ENCODE data around the gene PTPRU. TPM values are rescaled to one million over a fixed set of nuclear protein-coding genes. Genes with fewer than 3 reads are reported as not detected.

The PTPRU gene
- total and polyA plus RNA-seq, 2 of the 8 experiments (the other 6 are each of a cell fraction or from before 2014, with no cell fraction given), result 33.8 to 41.8 TPM

- Histone ChIP-seq H3K23ac (ENCODE audit: insufficient read length) (no peak overlapping the region), H3K23me2 (ENCODE audit: low read depth, low read length) (peaks cover 2% of the 10 kb centered on the region; the same call in 1 of the 2 replicates), H2BK5ac (ENCODE audit: low read depth, low read length) (no peak overlapping the region), H2AFZ (ENCODE audit: low read length) (no peak overlapping the region), H2AK5ac (ENCODE audit: low read depth, low read length) (no peak overlapping the region), H3K27ac (ENCODE audit: low read depth, low read length) (no peak overlapping the region), H4K91ac (replicated peaks; ENCODE audit: insufficient read length, low read length) (no peak overlapping the region), H3K4me2 (ENCODE audit: insufficient read depth in 1 of 2, low read depth in 2 of 2, low read length in 2 of 2) (no peak overlapping the region), H3K4ac (replicated peaks; ENCODE audit: insufficient read length, low read depth, low read length) (no peak overlapping the region), H3K14ac (ENCODE audit: insufficient read length) (no peak overlapping the region), H2BK20ac (ENCODE audit: low read length) (no peak overlapping the region), H4K20me1 (replicated peaks in 1 of 2; ENCODE audit: control insufficient read depth in 1 of 2, insufficient read depth in 2 of 2, low read length in 2 of 2) (peaks cover 0 to under 1% of the 10 kb centered on the region in 2 experiments), H2BK15ac (ENCODE audit: low read length) (no peak overlapping the region), H4K8ac (ENCODE audit: extremely low read depth, insufficient read depth, low read length) (no peak overlapping the region), H3K56ac (replicated peaks; ENCODE audit: insufficient read length, low read depth, low read length) (no peak overlapping the region), H3K18ac (ENCODE audit: extremely low read depth, low read length) (no peak overlapping the region), H3K4me3 (ENCODE audit: extremely low read depth in 1 of 4, insufficient read depth in 2 of 4, low read depth in 3 of 4, low read length in 4 of 4) (no peak overlapping the region), H3K9ac (replicated peaks in 1 of 4; ENCODE audit: extremely low read depth in 1 of 4, low read depth in 3 of 4, low read length in 3 of 4) (no peak overlapping the region), H3K9me3 (ENCODE audit: insufficient read depth in 2 of 2, low read depth in 1 of 2, low read length in 1 of 2) (no peaks in the 10 kb centered on the region), H3K4me1 (replicated peaks in 1 of 4; ENCODE audit: control insufficient read depth in 3 of 4, insufficient read depth in 4 of 4, low read length in 3 of 4) (peaks cover 15 to 29% (median 25%) of the 10 kb centered on the region in 4 experiments), H3K27me3 (replicated peaks in 1 of 4; ENCODE audit: control insufficient read depth in 3 of 4, extremely low read depth in 1 of 4, insufficient read depth in 3 of 4, low read length in 3 of 4) (peaks cover under 1 to 5% (median 4%) of the 10 kb centered on the region in 4 experiments; a peak in 6 of 7 replicates), H2BK12ac (ENCODE audit: low read depth, low read length) (no peak overlapping the region), H3K79me1 (ENCODE audit: low read depth, low read length) (peaks cover 4% of the 10 kb centered on the region), H3K79me2 (ENCODE audit: control insufficient read depth in 1 of 2, insufficient read depth in 2 of 2, low read length in 2 of 2) (no peaks in the 10 kb centered on the region), H2BK120ac (replicated peaks; ENCODE audit: low read depth, low read length) (no peak overlapping the region), H3K36me3 (ENCODE audit: control insufficient read depth in 2 of 4, insufficient read depth in 4 of 4, low read length in 3 of 4) (no peaks in the 10 kb centered on the region), H4K5ac (ENCODE audit: insufficient read length, low read depth, low read length) (no peak overlapping the region)
- ChIA-PET CTCF (ENCODE audit: partially characterized antibody) (interaction anchor here (0.9 to 2.2 kb wide), 8 partner anchors 10 to 88 kb away, joined by 3 to 8 read pairs (median 4); no protein-coding TSS in a partner anchor), POLR2A (ENCODE audit: partially characterized antibody) (no interaction called here)
- FAIRE-seq, result no peak
- no peak for DNase-seq (ENCODE audit: low read depth in 1 of 2, low spot score in 2 of 2)
- WGBS, 2 experiments (ENCODE audit: extremely low coverage in 1 of 2, insufficient coverage in 1 of 2, insufficient read length in 1 of 2, insufficient replicate concordance in 2 of 2, low coverage in 1 of 2, low lambda C conversion rate in 2 of 2, missing lambda C conversion rate in 1 of 2), result 94% methylated on average over 3 of the region's 3 CpGs; no CpG with 5 or more reads in 1 of the 2 experiments
- TF ChIP-seq EZH2 (IDR thresholded peaks at IDR 0.05; ENCODE audit: low read depth, low read length, severe bottlenecking) (no peak), GTF2F1 (IDR thresholded peaks at IDR 0.05; ENCODE audit: borderline replicate concordance, low read depth, low read length) (no peak), BRCA1 (IDR thresholded peaks at IDR 0.05; ENCODE audit: low read depth, low read length) (no peak), RXRA (IDR thresholded peaks at IDR 0.05; ENCODE audit: insufficient read depth, low read depth, low read length) (no peak), PHF8 (conservative IDR thresholded peaks at IDR 0.05; ENCODE audit: low read depth, low read length) (no peak)
Observed at GRCh38 chr1:29253180-29253579, 16.9 kb downstream of the PTPRU start.

Data from H1 (cell line).